Activated gamma-delta T cell treated with Interleukin-2 at 50 U/mL for 16 hours (primary cell): ENCODE results near the gene RNF152.

Source experiments
- DNase-seq: peaks from one replicate; pipeline ENCODE4 v3.0.0-alpha.2; 2020

Gene RNF152

DNA sequence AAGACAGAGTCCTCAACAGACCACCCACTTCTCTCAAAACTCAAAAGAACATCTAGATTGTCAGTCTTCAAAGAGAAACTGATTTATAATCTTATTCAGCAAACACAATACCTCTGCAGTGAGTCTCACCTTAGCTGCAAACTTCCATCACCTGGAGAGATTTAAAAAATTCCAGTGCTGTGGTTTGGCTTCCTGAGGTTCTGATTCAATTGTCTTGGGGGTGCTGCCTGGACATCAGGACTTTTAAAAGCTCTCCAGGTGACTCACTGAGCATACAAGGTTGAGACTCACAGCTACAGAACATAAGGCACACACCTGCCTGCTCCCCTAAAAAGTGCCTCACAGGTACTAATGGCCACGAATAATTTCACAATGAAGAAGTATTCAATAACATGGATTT is 40.3 kb downstream of the RNF152 start:
- no peak for DNase-seq

DNA sequence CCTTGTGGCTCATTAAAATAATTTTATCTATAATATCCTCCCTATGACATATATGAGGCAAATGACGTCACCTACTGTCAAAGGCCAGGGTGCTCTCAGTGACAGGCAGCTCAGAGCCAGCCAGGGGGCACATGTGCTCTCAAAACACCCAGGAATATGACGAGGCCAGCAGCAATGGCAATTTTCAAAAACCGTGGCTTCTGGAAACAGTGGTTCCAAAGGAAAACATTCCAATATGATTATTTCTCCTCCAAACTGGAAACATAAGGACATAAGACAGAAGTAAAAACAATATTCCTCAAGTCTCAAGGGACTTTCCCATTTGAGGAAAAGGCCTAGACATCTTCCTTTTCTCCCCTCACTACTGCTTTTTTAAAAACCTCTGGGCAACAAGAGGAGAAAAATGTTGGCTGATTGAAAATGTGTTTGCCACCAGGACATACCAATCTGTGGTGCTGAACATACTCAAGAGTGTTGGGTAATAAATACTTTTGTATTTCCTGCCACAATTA is 40.8 kb downstream of the RNF152 start:
- no peak for DNase-seq

DNA sequence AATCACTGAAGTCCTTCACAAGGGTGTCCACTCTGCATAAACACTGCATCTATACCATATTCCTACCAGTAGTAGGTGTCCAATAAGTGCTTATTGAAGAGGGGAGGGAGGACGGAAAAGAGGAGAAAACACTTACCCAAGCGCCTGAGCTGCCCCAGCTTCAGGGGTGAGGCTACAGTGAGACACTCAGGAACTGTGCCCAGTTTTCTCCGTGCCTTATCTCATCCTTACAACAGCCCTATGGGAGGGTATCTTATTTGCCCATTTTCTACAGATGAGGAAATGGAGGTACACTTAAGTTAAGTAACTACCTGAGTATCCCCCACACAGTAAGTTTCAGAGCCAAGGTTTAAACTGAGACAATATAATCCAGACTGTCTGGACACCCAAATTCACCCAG is 41.5 kb downstream of the RNF152 start:
- no peak for DNase-seq

DNA sequence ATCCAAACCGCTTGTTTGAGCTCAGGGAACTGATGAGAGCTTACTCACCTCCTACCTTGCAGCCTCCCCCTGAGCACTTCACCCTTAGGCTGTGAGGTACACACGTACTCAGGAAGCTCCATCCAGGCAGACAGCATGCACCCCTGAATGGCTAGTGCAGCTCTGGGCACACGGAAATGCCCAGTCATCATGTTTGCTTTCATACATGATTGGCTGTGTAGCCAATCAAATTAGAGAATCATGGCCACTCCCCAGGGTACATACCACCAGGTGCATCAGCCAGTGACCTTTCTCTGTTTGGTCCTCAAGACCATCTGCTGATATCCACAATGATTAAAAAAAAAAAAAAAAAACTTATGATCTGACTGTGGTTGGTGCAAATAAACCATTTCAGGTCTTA is 42.1 kb downstream of the RNF152 start:
- no peak for DNase-seq

DNA sequence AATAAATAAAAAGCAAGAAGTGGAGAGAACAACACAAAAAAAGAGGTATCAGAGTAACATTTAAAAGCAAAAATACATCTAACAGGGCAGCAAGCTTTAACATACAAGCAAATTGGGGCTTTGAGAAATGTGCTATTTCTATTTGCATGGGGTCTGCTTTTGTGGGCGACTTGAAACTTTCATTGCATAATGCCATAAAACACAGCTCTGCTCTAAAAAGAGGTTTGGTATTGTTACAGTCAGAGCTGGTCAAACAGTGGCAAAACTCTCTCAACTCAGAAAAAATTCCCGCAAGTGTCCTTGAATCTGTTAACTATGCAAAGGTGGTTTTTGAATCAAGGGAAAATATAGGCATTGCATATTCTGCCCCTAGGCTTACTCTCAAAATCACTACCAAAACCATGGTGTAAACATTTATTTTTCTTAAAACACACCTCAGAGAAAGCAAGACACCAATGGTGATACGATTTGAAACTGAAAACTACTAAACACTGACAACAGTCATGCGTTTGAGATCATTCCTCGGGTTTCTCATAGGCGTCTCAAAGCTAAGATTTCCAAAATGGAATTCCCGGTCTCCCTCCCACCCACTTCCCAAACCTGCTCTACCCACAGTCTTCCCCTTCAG is 45.5 kb downstream of the RNF152 start:
- DNase-seq, result no peak

DNA sequence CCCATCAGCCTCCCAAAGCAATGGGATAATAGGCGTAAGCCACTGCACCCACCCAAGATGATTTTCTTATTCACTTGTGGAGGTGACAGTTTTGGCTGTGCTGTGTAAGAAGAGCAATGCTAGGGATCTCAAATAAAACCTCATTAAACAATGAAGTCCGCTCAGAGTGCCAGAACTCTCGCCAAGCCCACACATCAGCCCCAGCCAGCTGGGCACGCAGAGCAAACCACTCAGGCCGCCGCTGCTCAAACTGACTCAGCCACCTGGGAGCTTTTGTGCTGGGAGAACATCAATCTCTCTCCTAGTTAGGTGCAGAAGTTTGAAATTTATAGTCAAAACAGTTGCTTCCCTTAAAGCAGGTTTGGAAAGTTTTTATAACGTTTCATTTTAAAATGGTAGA is 47.6 kb downstream of the RNF152 start:
- no peak for DNase-seq

DNA sequence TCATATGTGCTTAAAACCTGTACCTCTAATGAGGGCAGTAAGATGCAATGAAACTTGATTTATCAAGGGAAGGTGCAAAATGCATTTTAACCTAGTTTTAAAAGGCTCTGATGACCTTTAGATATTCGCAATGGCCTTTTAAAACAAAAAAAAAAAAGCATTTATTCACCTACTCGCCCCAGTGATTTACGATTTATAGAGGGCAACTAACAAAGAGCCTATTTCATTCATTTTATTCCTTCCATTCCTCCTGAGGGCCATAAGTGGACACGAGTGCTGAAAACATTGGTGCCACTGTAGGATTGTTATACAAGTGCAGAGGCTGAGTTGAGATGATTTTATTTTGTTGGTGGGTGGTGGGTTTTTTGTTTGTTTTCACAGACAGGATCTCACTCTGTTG is 48.1 kb downstream of the RNF152 start:
- DNase-seq, result no peak

DNA sequence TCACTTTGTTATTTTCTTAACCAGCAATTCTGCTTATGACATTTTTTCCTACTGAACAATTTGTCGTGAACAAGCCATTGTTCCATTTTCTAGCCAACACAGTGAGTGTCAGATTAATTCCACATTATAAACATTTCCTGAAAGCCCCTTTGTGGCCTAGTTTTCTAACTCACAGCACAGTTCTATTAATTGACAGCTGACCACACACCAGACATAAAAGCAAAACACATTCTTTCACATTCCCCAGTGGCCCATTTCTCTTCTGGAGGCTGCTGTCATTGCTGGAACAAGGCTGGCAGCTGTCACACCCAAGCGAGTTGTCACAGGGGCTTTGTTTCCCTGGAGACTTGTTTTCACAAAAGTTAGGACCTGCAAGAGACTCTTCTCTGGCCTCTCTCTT is 50.7 kb downstream of the RNF152 start:
- DNase-seq, result no peak

DNA sequence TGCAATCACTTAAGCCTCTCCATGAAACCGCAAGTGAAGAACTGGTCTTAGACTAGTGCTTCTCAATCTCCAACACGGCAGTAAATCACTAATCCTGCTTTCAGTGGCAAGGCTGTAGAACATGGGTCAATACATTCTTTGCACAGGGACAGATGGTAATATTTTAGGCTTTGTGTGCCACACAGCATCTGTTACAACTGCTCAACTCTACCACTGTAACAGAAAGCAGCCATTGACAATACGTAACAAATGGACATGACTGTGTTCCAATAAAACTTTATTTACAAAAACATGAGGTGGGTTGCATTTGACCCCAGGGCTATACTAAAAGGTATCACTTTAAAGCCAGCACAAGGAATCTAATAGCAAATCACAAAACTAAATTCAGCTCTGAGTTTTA is 51.1 kb downstream of the RNF152 start:
- no peak for DNase-seq

DNA sequence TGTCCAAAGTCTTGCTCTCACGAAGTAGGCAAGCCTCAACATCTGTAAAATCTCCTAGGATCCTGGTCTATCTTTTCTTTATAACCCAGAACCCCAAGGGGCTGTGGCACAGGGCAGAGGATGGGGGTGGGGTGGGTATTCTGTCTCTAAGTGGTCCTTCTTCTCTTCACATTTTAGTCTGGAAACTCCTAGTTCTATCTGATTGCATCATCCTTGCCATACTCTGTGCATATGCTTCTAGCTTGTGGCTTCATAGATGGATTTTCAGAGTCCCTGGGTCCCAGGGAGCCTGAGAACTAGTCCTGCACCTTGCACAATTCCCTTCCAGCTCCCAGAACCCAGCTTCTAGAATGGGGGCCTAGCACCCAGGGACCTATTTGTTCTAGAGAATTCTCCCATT is 52.5 kb downstream of the RNF152 start:
- no peak for DNase-seq

DNA sequence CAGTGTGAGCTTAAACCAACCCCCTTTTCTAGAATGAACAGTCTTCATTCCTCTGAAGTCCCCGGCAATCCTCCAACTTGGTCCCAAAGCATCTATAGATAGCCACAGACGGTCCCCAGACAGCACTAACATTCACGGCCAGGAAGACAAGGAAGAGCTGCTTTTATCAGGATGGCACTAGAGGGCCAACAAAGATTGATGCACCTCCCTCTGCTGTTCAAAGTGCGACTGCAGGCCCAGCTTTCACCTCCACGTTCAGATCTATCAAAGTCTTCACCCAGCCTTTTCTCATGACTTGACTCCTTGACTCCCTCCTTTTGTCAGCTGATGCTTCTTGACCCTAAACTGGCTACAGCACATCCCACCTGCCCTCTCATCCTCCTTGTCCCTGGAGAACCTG is 54.3 kb downstream of the RNF152 start:
- DNase-seq, result no peak

DNA sequence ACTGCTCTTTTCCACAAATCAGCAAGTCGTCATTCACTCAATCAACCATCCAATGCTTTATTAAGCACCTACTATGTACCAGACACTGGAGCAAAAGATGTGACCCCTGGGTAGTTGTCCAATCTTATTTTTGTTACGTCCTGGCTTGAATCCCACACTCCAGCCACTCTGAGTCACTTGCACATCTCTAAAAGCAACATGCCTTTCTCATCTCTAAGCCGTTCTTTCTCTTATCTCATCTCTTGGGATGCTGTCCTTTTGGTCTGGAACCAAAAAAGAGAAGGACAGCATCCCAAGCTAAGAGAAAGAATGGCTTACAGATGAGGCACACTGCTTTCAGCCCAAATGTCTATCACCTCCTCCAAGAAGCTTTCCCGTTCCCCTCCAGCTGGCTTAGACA is 58.8 kb downstream of the RNF152 start:
- DNase-seq, result no peak

DNA sequence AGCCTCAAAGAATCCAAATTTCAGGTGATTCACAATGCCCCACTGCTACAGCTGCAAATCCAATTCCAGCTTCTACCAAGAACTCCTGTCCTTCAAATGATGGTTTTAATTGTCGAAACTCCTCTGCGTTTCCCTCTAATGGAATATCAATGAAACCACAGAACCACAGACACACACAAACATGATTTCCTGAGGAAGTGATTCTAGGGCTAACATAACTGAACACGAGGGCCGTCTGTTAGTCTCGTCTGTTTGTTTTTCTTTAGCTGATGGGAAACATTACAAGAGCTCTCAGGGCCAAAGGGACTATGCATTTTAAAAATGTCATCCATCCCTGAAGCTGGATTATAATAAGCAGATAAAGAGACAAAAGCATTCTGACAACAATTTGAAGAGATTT is 59.4 kb downstream of the RNF152 start:
- no peak for DNase-seq

DNA sequence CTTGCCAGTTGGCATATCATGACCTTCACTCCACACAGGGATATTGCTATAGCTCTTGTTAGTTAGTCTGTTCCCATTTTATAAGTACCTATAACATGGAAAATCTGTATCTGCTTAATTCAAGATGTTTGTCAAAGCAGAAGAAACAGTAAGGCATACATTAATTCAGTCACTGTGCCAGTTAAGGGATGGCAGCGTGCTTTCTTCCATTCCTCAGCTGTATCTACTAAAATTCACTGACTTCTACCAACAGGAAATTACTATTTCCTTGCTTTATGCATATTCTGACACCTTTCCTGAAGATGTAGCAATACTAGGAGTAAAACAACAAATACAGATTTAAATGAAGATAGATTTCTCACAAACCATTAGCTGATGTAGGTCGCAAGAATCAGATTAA is 59.9 kb downstream of the RNF152 start:
- DNase-seq, result no peak

DNA sequence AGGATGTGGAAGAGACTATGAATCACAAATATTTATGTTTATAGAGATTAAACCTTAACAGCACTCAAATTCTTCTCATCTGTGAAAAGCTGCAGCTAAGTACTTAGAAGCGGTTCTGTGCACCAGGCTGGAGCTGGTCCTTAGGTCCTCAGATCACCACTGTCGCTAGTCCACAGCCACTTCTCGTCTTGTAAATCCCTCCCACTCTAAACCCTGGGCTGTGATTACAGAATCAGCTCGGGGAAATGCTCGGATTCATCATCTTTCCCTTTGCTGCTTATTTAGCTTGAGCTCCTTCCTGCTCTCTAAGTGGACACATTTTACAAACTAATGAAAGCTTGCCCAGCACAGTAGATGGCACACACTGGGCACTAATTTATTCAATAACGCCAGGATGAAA is 61.7 kb downstream of the RNF152 start:
- DNase-seq, result no peak

DNA sequence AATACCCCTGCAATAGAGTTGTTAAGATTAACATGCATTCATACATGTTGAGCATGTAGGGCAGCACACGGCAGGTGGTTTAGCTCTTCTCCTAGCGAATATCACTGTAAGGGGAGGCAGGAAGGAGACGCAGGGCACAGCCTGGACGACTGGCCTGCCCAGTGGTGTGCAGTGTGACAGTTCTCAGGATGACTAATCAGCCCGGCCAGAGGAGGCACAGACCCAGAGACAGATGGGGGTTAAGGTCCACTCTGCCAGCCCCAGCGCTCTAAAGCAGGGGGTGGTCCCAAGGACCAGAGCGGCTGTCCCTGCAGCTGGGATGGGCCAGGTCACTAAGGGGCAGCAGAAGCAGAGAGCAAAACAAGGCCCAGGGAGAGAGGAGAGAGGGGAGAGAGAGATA is 63.7 kb downstream of the RNF152 start:
- no peak for DNase-seq

DNA sequence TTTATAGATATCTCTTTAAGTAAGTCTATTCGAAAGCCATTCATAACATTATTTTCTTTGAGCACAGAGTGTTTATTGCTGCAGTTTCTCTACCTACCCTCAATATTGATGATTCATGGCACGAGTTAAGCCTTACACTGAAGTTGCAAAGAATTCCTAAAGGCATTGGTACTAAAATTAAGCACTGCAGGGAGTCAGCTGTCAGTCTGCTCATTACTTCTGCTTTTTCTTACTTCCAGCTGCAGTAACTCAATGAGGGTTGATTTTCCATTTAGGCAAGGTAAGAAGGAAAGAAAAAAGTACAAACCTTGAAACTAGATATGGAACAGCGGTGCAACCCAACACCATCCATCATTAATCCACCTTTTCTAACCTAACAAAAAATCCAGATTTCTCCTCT is 65.2 kb downstream of the RNF152 start:
- no peak for DNase-seq

DNA sequence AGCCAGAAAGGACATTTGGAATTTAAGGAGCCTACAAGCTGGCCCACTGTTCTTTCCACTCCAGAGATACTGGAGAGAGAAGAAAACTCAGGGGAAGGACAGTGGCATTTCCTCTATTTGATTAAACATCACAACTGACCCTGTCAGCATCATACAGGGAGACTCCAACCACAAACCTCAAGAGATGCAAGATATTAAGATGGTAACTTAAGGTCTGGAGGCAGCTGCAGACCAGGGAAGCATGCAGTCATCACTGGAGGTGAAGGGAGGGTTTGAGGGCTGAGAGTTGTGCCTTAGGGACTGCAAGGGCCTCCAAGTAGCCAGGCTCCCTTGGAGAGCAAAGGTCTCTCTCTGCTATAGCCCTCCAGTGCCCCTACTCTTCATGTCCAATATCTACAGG is 67.4 kb downstream of the RNF152 start:
- no peak for DNase-seq

DNA sequence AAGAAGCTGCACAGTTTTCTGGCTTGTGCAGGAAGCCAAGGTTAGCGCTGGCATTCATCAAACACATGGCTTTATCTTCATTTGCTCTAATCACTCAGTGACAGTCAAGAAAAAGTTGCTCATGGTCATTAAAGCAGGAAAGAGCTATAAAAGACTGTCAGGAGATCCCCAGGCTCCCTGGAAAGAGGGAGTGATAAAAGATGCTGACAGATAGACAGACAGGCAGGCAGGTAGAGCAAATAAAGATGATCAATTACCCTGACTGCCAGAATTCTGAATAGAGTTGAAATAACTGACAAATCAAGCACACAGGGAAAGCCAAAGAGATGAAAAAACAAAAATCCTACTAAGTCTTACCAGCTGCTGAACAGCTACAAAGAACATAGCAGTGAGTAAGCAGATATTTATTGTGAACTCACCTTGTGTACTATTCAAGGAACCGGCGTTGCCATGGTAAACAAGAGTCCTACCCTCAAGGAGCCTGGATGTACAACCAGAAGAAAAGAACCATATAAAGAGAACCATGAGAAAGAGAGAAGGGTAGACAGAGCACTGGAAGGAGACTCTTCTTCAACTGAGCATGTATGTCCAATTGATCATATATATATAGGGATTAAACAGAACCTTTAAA is 68.0 kb downstream of the RNF152 start:
- DNase-seq, result no peak

DNA sequence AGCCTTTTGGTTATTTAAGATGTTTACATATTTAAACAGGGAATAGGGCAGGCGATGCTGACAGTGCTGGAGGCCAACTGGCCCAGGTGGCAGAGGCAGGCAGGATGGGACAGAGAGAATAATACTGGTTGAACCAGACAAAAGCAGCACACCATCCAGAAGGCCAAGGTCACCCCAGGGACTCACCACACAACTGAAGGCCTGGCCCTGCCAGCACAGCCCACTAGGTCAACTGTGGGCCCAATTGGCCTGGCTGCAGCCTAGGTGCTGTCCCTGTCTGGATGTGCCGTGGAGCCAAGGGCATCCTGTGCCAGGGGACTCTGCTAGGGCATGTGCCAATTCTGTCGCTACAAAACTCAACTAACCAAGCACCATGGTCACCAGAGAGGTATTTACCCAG is 69.2 kb downstream of the RNF152 start:
- DNase-seq, result no peak

DNA sequence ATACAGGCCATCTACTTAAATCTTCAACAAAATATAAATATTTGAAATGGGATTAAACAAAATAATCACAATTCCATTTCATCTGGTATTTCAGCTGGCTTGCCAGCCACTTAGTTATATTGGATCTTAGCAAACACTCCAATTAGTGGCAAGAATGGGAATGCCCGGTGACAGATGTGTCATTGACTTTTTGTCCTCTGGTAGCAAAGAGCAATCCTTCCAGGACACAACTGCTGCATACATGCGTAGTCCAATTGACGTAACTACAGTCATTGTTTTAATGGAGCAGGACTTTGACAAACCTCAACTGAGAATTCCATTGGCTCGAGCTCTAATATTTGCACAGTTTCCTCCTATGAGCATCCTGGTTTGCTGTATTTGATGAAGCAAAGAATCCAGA is 69.9 kb downstream of the RNF152 start:
- no peak for DNase-seq

DNA sequence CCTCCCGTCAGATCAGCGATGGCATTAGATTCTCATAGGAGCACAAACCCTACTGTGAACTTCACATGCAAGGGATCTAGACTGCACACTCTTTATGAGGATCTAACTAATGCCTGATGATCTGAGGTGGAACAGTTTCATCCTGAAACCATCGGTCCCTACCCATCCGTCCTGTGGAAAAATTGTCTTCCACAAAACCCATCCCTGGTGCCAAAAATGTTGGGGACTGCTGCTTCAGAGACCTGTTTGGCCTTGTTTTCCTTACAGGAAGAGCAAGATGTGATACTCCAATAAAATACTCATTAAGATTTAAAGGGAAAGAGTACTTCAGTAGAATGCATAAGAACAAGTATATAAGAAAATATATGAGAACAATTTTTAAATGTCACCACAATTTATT is 71.1 kb downstream of the RNF152 start:
- DNase-seq, result no peak

DNA sequence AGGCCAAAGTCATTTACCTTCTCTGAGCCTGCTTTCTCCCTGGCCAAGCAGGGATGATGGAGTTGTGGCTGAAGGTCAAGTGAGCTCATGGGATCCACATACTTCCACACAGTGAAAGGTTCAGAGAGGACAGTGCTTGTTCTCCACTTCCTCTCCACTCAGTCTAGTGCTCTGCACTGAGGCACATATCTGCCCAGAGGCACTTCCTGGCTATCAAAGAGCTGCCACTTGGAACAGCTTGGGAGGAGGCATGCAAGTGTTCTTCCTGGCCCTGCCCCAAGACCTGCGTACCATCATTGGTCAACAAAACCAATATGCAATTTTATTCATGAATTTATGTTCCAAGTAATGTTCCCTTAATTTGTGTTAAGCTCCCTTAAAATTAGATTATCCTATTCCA is 71.9 kb downstream of the RNF152 start:
- DNase-seq, result no peak

DNA sequence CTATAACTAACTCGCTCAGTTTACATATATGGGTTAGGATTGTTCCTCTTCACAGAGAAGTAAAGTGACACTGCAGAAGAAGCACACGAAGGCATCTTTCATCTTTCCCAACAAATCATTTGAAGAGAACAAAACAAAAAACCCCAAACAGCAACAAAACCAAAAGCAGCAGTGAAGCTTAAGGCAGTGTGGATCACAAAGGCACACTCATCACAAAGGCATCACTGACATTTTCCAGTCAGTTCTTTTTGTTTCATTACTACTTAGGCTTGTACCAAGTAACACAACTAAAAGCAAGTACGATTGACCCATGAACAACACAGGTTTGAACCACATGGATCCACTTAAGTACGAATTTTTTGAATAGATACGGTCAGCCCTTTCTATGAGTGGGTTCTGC is 75.7 kb downstream of the RNF152 start:
- DNase-seq, result no peak

DNA sequence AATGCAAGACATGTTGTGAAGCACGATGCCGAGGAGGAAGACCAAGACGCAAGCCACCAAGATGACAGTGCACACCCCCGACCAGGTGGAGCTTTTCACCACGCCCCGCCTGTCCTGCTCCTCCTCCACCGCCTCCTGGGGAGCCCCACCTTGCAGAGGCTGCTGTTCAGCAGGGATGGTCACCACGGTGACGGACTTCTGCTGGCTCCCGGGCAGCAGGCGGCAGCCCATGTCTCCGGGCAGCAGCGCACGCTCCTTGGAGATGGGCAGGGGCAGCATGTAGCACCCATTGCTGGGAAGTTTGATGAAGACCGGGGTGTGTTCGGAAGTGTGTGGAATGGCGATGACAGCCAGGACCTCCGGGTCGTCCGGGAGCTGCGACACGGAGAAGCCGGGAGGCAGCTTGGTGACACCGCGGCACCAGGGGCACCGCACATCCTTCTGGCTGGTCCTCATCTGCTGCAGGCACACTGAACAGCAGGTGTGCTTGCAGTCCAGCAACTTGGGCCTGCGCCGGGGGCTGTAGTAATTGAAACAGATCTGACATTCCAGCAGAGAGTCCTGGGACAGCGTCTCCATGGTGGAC is 76.8 kb downstream of the RNF152 start:
- no peak for DNase-seq
